ENCODE data around the gene DENR.
"Not testable (repeated sequence)": the region's sequence is repeated elsewhere in the genome, so short reads cannot be mapped to it uniquely, and the experiment has no call there.

DENR gene

GRCh38 chr12:122790393-122791075 is 37.9 kb downstream of the DENR start:
- Histone ChIP-seq H3K4me1 (ENCODE audit: control insufficient read depth, insufficient read depth, low read length, poor library complexity, severe bottlenecking) (peaks cover 7% of the 10 kb centered on the region), H3K9me3 (ENCODE audit: control insufficient read depth, low read length) (no peaks in the 10 kb centered on the region), H3K4me3 (ENCODE audit: extremely low read depth, insufficient read depth, low read length, poor library complexity, severe bottlenecking) (no peak overlapping the region), H3K27ac (ENCODE audit: low read depth, low read length, severe bottlenecking) (no peak overlapping the region), H3K36me3 (ENCODE audit: control insufficient read depth, insufficient read depth, low read length) (no peaks in the 10 kb centered on the region)
- WGBS, 2 experiments (ENCODE audit: insufficient coverage in 2 of 2), result 62 to 70% methylated on average over 2 to 3 of the region's 5 CpGs

- peaks cover 7% of the 10 kb centered on the region for H3K4me1 ChIP-seq (ENCODE audit: control insufficient read depth, insufficient read depth, low read length, poor library complexity, severe bottlenecking)
- H3K27ac ChIP-seq (ENCODE audit: low read depth, low read length, severe bottlenecking), result no peak overlapping the region
- H3K9me3 ChIP-seq (ENCODE audit: control insufficient read depth, low read length), result no peaks in the 10 kb centered on the region
- WGBS, 2 experiments (ENCODE audit: insufficient coverage in 2 of 2), result 31 to 32% methylated on average over 5 to 8 of the region's 10 CpGs
- no peak overlapping the region for H3K4me3 ChIP-seq (ENCODE audit: extremely low read depth, insufficient read depth, low read length, poor library complexity, severe bottlenecking)
- H3K36me3 ChIP-seq (ENCODE audit: control insufficient read depth, insufficient read depth, low read length), result no peaks in the 10 kb centered on the region
These were observed 41.1 kb downstream of the DENR start for GRCh38 chr12:122793685-122794106.

GRCh38 chr12:122795807-122796206 is 43.2 kb downstream of the DENR start:
- 80 to 86% methylated on average over 1 to 2 of the region's 4 CpGs for WGBS, 2 experiments (ENCODE audit: insufficient coverage in 2 of 2)
- no peak overlapping the region for H3K27ac ChIP-seq (ENCODE audit: low read depth, low read length, severe bottlenecking)

GRCh38 chr12:122799641-122800243 is 47.1 kb downstream of the DENR start:
- Histone ChIP-seq H3K27ac (ENCODE audit: low read depth, low read length, severe bottlenecking) (no peak overlapping the region), H3K4me3 (ENCODE audit: extremely low read depth, insufficient read depth, low read length, poor library complexity, severe bottlenecking) (no peak overlapping the region), H3K36me3 (ENCODE audit: control insufficient read depth, insufficient read depth, low read length) (no peaks in the 10 kb centered on the region), H3K4me1 (ENCODE audit: control insufficient read depth, insufficient read depth, low read length, poor library complexity, severe bottlenecking) (no peaks in the 10 kb centered on the region), H3K9me3 (ENCODE audit: control insufficient read depth, low read length) (no peaks in the 10 kb centered on the region)
- WGBS, 2 experiments (ENCODE audit: insufficient coverage in 2 of 2), result 88 to 90% methylated on average over 7 of the region's 13 CpGs

More at GRCh38 chr12:122795807-122796206, 43.2 kb downstream of the DENR start:
- Histone ChIP-seq H3K4me1 (ENCODE audit: control insufficient read depth, insufficient read depth, low read length, poor library complexity, severe bottlenecking) (peaks cover under 1% of the 10 kb centered on the region), H3K9me3 (ENCODE audit: control insufficient read depth, low read length) (no peaks in the 10 kb centered on the region), H3K36me3 (ENCODE audit: control insufficient read depth, insufficient read depth, low read length) (no peaks in the 10 kb centered on the region), H3K4me3 (ENCODE audit: extremely low read depth, insufficient read depth, low read length, poor library complexity, severe bottlenecking) (no peak overlapping the region)

- Histone ChIP-seq H3K9me3 (ENCODE audit: control insufficient read depth, low read length) (peaks cover 1% of the 10 kb centered on the region), H3K27ac (ENCODE audit: low read depth, low read length, severe bottlenecking) (no peak overlapping the region), H3K36me3 (ENCODE audit: control insufficient read depth, insufficient read depth, low read length) (no peaks in the 10 kb centered on the region), H3K4me3 (ENCODE audit: extremely low read depth, insufficient read depth, low read length, poor library complexity, severe bottlenecking) (no peak overlapping the region), H3K4me1 (ENCODE audit: control insufficient read depth, insufficient read depth, low read length, poor library complexity, severe bottlenecking) (no peaks in the 10 kb centered on the region)
- 84 to 94% methylated on average over 2 to 3 of the region's 7 CpGs for WGBS, 2 experiments (ENCODE audit: insufficient coverage in 2 of 2)
These were observed 51.3 kb downstream of the DENR start for GRCh38 chr12:122803937-122804336.

- not testable (repeated sequence) for H3K36me3 ChIP-seq (ENCODE audit: control insufficient read depth, insufficient read depth, low read length); H3K9me3 ChIP-seq (ENCODE audit: control insufficient read depth, low read length); H3K27ac ChIP-seq (ENCODE audit: low read depth, low read length, severe bottlenecking); H3K4me3 ChIP-seq (ENCODE audit: extremely low read depth, insufficient read depth, low read length, poor library complexity, severe bottlenecking); H3K4me1 ChIP-seq (ENCODE audit: control insufficient read depth, insufficient read depth, low read length, poor library complexity, severe bottlenecking)
- 94 to 100% methylated on average over 1 to 2 of the region's 9 CpGs for WGBS, 2 experiments (ENCODE audit: insufficient coverage in 2 of 2)
These were observed 52.3 kb downstream of the DENR start for GRCh38 chr12:122804957-122805356.

GRCh38 chr12:122807651-122808050 is 55.0 kb downstream of the DENR start:
- H3K4me1 ChIP-seq (ENCODE audit: control insufficient read depth, insufficient read depth, low read length, poor library complexity, severe bottlenecking), result no peaks in the 10 kb centered on the region
- no peak overlapping the region for H3K27ac ChIP-seq (ENCODE audit: low read depth, low read length, severe bottlenecking)
- peaks cover 4% of the 10 kb centered on the region for H3K9me3 ChIP-seq (ENCODE audit: control insufficient read depth, low read length)
- H3K4me3 ChIP-seq (ENCODE audit: extremely low read depth, insufficient read depth, low read length, poor library complexity, severe bottlenecking), result no peak overlapping the region
- no peaks in the 10 kb centered on the region for H3K36me3 ChIP-seq (ENCODE audit: control insufficient read depth, insufficient read depth, low read length)
- 86% methylated on average over 1 of the region's 1 CpG; no CpG with 5 or more reads in 1 of the 2 experiments for WGBS, 2 experiments (ENCODE audit: insufficient coverage in 2 of 2)

GRCh38 chr12:122811777-122812176 is 59.2 kb downstream of the DENR start:
- no peaks in the 10 kb centered on the region for H3K36me3 ChIP-seq (ENCODE audit: control insufficient read depth, insufficient read depth, low read length)
- no peaks in the 10 kb centered on the region for H3K4me1 ChIP-seq (ENCODE audit: control insufficient read depth, insufficient read depth, low read length, poor library complexity, severe bottlenecking)
- H3K9me3 ChIP-seq (ENCODE audit: control insufficient read depth, low read length), result peaks cover 4% of the 10 kb centered on the region
- no peak overlapping the region for H3K27ac ChIP-seq (ENCODE audit: low read depth, low read length, severe bottlenecking)
- no peak overlapping the region for H3K4me3 ChIP-seq (ENCODE audit: extremely low read depth, insufficient read depth, low read length, poor library complexity, severe bottlenecking)
- WGBS, 2 experiments (ENCODE audit: insufficient coverage in 2 of 2), result 92 to 100% methylated on average over 1 to 2 of the region's 3 CpGs

- Histone ChIP-seq H3K4me3 (ENCODE audit: extremely low read depth, insufficient read depth, low read length, poor library complexity, severe bottlenecking) (no peak overlapping the region), H3K4me1 (ENCODE audit: control insufficient read depth, insufficient read depth, low read length, poor library complexity, severe bottlenecking) (no peaks in the 10 kb centered on the region), H3K9me3 (ENCODE audit: control insufficient read depth, low read length) (peaks cover 4% of the 10 kb centered on the region), H3K27ac (ENCODE audit: low read depth, low read length, severe bottlenecking) (no peak overlapping the region), H3K36me3 (ENCODE audit: control insufficient read depth, insufficient read depth, low read length) (no peaks in the 10 kb centered on the region)
- WGBS, 2 experiments (ENCODE audit: insufficient coverage in 2 of 2), result 97% methylated on average over 6 to 7 of the region's 10 CpGs
These were observed 60.7 kb downstream of the DENR start for GRCh38 chr12:122813310-122813713.

- Histone ChIP-seq H3K27ac (ENCODE audit: low read depth, low read length, severe bottlenecking) (no peak overlapping the region), H3K9me3 (ENCODE audit: control insufficient read depth, low read length) (no peaks in the 10 kb centered on the region), H3K36me3 (ENCODE audit: control insufficient read depth, insufficient read depth, low read length) (no peaks in the 10 kb centered on the region), H3K4me1 (ENCODE audit: control insufficient read depth, insufficient read depth, low read length, poor library complexity, severe bottlenecking) (no peaks in the 10 kb centered on the region), H3K4me3 (ENCODE audit: extremely low read depth, insufficient read depth, low read length, poor library complexity, severe bottlenecking) (no peak overlapping the region)
- 81 to 90% methylated on average over 9 to 10 of the region's 10 CpGs for WGBS, 2 experiments (ENCODE audit: insufficient coverage in 2 of 2)
These were observed 66.7 kb downstream of the DENR start for GRCh38 chr12:122819209-122819785.

GRCh38 chr12:122820138-122820537 is 67.5 kb downstream of the DENR start:
- Histone ChIP-seq H3K4me1 (ENCODE audit: control insufficient read depth, insufficient read depth, low read length, poor library complexity, severe bottlenecking) (no peaks in the 10 kb centered on the region), H3K4me3 (ENCODE audit: extremely low read depth, insufficient read depth, low read length, poor library complexity, severe bottlenecking) (no peak overlapping the region), H3K36me3 (ENCODE audit: control insufficient read depth, insufficient read depth, low read length) (no peaks in the 10 kb centered on the region), H3K9me3 (ENCODE audit: control insufficient read depth, low read length) (no peaks in the 10 kb centered on the region), H3K27ac (ENCODE audit: low read depth, low read length, severe bottlenecking) (no peak overlapping the region)
- 84 to 87% methylated on average over 6 to 7 of the region's 8 CpGs for WGBS, 2 experiments (ENCODE audit: insufficient coverage in 2 of 2)
